ENCODE results near the gene TMEM151A. TPM values are rescaled to one million over a fixed set of nuclear protein-coding genes. Genes with fewer than 3 reads are reported as not detected.

The TMEM151A gene
- total RNA-seq, 1 experiment from 2014 or later, result not detected

DNA sequence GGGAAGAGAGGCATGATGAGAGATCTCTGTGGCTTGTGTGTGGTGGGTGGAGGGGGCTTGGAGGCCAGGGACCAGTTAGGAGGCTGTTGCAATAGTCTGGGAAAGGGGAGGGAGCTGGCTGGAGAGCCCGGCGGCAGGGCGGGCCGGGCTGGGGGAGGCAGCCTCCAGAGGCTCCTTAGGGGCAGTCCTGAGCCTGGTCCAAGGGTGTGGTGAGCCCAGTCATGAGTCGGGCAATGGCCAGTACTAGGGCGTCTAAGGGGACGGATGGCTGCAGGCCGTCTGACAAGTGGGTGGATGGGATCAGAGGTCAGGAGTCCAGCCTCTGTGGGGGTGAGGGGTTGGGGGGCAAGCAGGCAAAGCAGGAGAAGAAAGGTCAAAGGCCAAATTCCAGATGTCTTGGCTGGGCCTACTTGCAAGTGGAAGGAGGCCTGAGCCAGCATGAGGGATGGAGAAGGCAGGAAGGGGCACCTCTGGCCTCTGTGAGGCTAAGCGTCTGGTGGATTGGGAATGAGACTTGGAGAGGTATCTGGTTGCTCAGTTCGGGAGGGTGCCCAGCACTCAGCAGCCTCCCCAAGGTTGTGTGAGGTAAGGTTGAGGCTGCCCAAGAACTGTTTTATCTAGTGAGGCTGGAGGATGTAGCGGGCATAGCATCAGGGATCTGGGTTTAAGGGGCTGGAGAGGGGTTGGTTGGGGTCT, 31.2 kb downstream of the TMEM151A start:
- DNase-seq (ENCODE audit: low read depth), result no peak

DNA sequence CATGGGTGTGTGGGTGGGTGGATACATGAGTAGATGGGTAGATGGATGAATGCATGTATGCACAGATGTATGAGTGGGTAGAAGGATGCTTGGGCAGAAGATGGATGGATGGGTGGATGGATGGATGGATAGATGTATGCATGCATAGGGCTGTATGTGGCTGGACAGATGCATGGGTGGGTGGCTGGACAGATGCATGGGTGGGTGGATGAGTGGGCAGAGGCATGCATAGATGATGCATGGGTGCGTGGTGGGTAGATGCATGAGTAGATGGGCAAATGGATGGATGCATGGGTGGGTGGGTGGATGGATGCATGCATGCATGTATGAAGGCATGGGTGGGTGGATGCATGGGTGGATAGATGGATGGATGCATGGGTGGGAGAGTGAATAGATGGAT, 32.0 kb downstream of the TMEM151A start:
- DNase-seq (ENCODE audit: low read depth), result no peak

DNA sequence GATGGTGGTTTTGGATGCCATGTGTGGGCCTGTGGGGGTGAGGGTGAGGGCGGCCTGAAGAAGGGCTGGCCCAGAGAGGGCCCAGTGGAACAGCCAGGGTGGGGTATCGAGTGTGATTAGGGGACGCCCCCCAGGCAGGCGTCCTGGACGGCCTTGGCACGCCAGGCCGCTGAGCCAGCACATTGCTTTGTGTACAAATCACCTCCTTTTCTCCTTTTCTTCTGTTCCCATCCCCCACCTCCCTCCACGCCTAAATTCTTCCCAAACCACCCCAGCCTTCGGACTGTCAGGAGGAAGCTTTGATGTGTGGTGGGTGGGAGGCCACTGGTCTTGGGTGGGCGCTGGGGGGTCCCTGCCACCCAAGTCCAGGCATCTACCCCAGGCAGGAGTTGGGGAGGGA, 33.0 kb downstream of the TMEM151A start:
- DNase-seq (ENCODE audit: low read depth), result no peak

DNA sequence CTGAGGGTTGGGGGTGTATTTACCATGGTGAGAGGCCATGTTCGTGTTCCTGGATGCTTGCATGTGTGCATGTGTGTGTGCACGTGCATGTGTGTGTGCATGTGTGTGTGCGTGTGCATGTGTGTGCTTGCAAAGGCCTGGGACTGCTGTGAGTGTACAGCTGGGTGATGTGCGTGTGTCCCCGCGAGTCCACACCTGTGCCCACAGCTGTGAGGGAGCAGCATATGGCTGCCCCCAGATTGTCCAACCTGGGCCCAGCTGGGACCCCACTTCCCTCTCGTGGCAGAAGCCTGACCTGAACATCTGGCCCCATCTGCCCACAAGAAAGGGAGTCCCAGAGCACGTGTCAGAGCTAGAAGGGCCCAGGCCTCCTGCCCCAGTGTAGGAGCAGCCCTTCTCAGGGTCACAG, 33.6 kb downstream of the TMEM151A start:
- DNase-seq (ENCODE audit: low read depth), result no peak

DNA sequence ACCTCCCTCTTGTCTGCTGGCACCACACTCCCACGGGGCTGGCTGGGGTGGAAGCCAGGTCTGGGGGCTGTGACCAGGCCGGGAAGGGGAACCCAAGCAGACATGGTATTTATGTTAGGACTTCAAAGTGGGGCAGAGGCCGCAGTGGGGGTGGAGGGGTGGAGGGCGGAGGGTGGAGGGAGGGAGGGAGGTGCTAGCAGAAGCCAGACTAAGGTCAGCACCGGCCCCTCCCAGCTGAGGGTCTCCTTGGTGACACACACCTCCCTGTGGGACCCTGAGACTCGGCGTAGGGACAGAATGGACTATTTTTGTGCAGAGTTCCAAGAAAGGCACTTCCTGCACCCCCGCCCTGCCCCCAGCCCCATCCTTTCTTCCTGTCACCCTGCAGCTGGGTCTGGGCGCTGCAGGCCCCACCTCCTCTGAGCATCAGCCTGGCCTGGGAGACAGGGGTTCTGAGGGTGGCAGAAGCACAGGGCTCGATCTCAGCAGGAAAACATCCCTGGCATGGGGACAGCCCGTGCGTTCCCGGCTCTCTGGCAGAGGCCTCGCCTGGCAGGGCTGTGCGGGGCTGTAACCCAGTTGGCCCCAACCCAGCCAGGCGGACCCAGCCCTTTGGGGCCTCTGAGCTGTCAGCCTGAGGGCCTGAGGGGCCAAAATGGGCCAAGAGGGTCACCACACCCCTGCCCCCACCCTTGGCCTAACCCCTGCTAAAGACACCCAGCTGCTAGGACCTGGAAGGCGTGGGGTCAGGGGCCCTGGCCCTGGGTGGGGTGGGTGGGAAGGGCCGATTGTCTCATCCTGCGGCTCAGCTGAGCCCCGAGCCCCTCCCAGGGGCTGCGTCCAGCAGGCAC, 34.8 kb downstream of the TMEM151A start:
- DNase-seq (ENCODE audit: low read depth), result peak; percentile 49

DNA sequence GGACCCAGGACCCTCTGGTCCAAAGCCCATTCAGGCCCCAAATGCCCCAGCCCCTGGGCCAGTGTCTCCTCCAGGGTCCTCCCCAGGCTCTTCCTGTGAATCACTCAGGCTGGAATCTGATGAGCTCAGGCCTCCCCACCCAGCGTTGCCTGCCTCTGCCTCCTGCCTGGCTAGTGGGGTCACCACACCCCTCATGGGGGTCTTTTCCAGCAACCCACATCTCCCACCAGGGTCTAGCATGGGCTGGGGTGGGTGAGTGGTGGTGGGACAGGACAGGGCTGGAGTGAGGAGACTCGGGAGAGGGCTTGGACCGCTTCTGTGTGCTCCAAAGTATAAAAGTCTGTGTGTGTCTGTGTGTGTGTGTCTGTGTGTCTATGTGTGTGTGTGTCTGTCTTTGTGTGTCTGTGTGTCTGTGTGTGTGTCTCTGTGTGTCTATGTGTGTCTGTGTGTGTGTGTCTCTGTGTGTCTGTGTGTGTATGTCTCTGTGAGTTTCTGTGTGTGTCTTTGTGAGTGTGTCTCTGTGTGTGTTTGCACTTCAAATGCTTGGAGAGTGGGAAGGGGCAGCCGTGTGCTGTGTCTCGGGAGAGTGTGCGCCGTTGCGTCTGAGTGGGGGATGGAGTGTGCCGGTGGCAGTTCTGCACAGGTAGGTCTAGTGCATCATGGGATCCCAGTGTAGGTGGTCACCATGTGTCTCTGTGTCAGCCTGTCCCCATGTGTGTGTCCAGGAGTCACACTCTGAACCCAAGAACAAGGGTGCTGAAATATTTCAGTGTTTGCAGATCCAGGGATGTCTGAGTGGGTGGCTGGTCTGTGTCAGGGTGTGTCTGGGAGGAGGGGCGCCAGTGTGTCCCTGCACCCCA, 35.7 kb downstream of the TMEM151A start:
- DNase-seq (ENCODE audit: low read depth), result peak; percentile 79

DNA sequence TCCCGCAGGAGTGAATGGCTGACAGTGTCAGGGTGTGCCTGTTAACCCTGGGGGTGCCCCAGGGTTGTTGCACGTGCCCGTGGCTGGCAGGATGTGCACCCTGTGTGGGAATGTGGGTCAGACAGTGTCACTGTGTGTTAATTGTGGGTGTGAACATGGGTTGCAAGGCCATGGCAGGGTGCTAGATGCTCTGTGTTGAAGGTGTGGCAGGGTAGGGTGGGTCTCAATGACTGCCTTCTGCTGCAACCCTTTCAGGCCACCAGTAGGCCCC, 36.3 kb downstream of the TMEM151A start:
- peak; percentile 27 for DNase-seq (ENCODE audit: low read depth)

DNA sequence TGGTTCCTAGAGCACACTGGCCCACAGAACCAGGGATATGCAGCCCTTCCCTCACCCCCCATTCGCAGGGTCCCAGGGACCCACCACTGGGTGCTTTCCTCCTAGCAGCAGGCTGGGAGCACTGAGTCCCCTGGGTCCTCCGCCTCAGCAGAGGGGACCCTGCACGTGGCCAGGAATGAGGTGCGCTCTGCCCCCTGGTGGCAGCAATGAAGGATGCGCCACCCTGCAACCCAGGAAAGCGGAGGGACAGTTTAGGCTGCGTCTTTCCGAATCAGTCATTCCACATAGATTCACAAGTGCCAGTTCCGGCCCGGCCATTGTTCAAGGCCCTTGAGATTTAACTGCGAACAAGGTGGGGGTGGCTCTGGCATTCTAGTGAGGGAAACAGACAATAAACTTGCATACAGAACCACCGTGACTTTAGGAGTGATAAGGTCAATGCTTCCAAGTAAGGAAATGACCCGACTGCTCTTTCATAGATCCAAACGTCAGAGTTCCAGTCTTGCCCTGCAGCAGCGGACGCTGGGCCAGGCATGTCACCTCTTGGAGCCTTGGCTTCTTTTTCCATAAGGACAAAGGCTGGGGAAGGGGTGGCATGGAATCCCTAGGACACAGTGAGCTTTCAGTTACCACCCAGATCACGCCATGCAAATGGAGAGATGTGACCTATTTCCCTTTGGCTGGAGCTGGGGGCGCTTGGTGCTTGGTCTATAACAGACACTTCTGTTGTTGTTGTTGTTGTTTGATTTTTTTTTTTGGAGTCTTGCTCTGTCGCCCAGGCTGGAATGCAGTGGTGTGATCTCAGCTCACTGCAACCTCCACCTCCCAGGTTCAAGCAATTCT, 36.8 kb downstream of the TMEM151A start:
- peak; percentile 80 for DNase-seq (ENCODE audit: low read depth)

DNA sequence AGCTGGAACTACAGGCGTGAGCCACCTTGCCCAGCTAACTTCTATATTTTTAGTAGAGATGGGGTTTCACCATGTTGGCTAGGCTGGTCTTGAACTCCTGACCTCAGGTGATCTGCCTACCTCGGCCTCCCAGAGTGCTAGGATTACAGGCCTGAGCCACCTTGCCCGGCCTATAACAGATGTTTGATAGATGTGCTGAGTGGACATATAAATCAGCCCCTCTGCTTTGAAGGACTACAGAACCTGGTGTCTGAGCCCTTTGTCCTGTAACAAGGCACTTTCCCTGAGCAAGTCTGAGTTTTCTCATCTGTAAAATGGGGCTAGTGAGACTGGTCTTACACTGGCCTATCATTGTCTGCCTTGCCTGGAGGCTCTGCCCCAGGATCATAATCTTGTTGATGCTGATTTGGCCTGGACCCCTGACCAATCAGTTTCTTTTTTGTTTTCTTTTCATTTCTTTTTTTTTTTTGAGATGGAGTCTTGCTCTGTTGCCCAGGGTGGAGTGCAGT, 37.5 kb downstream of the TMEM151A start:
- DNase-seq (ENCODE audit: low read depth), result no peak

DNA sequence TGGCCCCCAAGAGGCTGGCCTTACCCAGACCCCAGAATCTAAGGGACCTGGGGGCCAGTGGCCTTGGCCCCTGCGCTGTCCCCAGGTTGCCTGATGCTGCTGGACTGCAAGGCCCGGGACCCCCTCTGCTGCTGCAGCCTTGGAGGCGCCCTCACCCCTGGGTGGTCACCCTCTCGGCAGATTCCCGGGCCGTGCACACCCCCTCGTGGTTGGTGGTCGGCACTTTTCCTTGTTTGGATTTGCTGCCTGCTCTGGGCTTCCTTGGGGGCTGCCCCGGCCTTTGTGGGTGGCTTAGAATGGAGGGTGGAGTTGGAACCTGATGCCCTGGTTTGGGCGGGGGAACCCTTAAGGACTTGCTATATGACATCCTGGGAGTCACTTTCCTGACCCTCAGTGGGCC, 39.2 kb downstream of the TMEM151A start:
- no peak for DNase-seq (ENCODE audit: low read depth)

DNA sequence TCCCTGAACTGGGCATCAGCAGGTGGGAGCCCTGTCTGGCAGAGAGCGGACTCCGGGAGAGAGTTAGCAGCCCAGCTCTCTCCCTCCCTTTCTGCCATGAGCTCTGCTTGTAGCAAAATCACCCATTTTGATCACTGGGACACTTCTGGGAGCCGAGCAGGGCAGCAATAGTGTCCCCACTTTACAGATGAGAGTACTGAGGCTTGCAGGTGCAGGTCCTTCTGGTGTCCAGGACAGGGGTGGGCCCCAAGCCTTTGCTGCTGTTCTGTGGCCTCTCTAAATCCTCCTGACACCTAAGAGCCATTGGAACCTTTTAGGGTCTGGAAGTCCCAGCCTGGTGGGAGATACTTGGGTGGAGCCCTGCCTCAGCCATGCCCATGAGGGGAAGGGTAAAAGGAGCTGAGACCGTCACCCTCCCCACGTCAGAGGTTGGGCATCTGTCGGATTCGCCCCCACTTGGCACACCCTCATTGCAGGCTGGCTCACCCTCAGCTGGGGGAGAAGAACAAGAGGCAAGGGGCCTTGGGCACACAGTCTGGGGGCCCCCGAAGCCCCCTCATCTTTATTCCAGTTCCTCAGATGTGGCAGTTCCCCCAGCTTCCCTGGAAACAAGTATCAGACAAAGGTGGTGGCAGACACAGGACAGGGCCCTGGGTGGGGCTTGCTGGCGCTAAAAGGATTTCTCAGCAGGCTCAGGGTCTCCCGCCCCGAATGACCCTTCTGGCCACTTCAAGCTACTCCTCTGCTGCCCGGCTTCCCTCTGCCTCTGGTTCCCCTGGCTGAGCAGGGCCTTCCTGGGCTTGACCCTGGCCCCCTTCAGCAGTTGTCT, 40.1 kb downstream of the TMEM151A start:
- no peak for DNase-seq (ENCODE audit: low read depth)

DNA sequence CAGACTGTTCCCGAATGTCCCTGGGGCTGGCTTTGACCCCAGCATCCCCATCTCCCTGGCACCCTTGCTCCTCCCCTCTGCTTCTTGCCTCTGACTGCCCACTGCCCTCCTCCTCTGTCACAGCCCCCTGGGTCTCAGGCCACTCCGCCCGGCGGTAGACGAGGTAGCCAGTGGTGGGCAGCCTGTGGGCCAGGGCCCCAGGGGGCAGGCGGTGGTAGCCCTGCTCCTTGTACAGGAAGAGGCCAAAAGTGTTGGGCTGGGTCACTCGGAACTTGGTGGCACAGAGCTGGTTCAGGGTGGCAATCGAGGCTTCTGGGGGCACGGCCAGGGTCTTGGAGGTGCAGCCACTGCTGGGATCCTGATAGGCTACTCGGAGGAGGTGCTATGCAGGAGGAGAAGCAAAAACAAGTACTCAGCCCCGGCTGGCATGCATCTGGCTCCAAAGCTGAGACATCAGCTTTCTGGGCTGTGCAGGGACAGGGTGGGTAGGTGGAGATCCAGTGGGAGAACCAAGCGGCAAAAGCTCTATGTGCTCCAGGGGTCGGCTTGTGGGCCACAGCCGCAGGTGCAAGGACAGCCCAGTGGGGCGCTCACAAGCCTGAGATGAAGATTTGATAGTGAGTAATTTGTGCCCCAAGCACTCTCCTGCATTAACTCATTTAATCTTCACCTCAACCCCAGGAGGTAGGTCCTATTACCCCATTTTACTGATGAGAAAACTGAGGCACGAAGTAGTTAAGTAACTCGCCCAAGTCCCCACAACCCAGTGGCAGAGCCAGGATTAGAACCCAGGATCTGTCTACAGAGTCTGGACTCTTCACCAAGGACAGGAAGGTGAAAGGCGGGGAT, 40.9 kb downstream of the TMEM151A start:
- no peak for DNase-seq (ENCODE audit: low read depth)

DNA sequence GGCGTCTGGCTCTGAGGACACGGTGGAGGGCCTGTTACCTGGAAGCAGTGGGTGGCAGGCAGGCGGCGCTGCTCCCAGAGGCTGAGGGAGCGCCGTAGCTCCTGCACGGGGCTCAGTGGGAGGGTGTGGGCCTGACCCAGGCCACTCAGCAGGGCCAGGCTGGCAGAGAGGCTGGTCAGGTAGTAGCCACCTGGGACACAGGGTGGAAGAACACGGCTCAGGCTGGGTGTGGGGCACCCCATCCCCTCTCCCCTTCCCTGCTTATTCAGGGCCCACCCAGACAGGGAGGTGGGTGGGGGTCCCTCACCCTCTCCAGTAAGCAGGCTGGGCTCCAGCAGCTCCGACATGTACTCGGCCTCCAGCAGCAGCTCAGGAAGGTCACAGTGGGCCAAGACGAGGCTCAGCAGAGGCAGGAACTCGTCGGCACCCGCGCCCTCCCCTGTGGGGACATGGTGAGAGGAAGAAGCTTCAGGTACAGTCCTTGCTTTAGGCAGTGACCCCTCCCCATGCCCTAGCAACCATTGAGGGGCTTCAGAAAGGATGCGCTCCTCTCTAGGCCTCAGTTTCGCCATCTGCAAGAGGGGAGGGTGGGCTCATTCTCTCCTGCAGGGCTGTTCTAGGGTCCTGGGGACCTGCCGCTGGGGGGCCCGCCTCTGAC, 41.7 kb downstream of the TMEM151A start:
- DNase-seq (ENCODE audit: low read depth), result no peak

DNA sequence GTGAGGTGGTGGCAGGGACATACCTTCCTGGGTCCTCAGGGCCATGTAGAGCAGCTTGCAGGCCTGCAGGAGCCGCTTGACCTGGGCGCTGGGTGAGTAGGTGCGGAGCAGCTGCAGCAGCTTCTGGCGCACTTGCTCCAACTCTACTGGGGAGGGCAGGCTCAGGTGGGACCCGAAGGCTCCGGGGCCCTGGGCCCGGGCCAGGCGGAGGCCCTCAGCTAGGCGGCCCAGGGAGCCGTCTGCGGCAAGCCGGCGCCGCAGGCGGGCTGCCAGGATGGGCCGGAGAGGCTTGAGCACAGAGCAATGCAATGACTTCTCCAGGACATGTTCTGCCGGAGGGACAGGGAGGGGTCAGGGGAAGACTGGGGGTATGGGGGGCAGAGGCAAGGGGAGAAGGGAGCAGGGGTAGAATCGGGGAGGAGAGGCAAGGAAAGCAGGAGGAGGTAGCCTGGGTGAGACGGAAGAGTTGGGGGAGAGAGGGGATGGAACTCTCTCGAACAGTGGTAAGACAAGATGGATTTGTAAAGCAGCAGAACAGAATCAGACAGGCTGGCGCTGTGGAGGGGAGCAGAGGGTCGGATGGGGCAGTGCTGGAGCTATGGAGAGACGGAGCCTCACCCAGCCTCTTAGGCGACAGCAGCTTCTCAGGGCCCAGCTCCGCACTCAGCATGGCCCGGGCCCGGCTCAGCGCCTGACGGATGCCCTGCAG, 42.4 kb downstream of the TMEM151A start:
- DNase-seq (ENCODE audit: low read depth), result no peak

DNA sequence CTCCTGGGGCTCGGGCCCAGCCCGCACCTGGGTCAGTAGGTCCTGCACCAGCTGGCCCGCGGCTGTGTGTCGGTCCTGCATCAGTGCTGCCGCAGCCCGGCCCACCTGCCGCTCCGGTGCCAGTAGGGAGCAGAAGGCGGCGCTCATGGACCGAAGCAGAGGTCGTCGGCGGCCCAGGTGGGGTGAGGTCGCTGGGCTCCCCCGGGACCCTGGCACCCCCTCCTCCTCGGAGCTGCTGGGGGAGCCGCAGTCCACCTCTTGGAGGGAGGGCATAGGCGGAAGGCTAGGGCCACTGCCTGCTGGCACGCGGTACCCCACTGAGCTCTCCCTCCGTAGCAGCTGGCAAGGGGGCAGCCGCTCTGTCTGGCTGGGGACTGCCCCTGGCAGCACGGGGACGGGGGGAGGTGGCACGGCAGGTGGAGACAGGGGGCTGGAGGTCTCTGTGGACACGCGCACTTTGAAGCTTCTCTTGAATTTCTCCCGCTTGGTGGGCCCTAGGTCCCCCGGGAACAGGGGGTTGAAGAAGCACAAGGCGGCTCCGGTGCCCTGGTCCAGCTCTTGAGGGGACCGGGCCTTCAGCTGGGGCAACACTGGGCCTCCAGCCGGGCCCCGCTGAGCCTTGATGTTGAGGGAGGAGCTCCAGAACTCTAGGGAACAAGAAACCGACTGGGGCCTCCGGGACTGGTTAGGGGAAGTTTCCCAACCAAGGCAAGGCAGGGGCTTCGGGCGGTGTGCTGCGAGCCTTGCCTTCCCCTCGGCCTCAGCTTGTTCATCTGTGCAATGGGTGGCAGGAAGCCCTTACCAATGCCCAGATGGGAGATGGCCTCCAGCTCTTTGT, 43.1 kb downstream of the TMEM151A start:
- no peak for DNase-seq (ENCODE audit: low read depth)

DNA sequence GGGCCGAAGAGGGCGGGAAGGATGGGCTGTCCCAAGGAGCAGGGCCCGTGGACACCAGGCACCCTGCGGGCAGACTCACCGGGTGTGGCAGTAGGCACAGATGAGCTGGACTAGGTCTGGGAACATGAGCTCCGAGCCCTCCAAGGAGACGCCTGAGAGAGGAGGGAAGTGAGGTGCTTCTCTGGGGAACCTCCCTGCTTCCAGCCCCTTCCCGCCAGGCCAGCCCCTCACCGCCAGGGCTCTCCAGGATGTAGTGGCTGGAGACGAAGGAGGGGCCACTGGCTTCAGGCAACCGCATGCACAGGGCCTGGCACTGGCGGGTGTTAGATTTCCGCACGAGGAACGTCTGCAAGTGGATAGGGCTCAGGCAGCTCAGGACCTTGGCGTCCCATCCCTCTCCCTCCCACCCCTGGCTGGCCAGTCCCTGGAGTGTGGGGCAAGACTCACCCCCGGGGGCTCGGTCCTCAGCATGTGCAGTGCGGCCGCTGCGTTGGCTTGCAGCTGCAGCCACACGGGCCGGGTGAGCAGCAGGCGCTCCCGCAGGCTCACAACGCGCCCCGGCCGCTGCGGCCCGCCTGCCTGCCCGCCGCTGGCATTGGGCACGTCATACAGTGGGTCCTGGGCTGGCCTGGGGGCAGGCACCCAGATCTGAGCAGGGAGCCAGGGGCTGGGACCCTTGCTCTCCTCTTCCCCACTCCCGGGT, 44.0 kb downstream of the TMEM151A start:
- peak; percentile 77 for DNase-seq (ENCODE audit: low read depth)

All from Daoy (cell line).